ENCODE data around the gene MSH3.

GRCh38 chr5:80797428-80798024 is 143.1 kb downstream of the MSH3 start:
- TF ChIP-seq CTCF (IDR thresholded peaks at IDR 0.05; ENCODE audit: low read depth, low read length): no peak
- TF ChIP-seq EZH2phosphoT487 (IDR thresholded peaks at IDR 0.05; ENCODE audit: low read depth): no peak

All from OCI-LY3 (cell line).